Pulmonary artery endothelial cell (primary cell): ENCODE measurements around the gene ARID5B. TPM values are rescaled to one million over a fixed set of nuclear protein-coding genes. Genes with fewer than 3 reads are reported as not detected.
"Not testable (repeated sequence)": the region's sequence is repeated elsewhere in the genome, so short reads cannot be mapped to it uniquely, and the experiment has no call there.

Experiments used
- DNase-seq: peaks from one replicate; pipeline ENCODE4 v3.0.0-alpha.2; 2011; ENCODE audit warnings: low read depth, low spot score
- total RNA-seq: library from RNA; depleted of rRNA; stranded (reverse); fragments of >200 nt; gene quantifications from 2 replicates; pipeline ENCODE4 v1.2.3, GENCODE V29; 2014

Gene ARID5B
- total RNA-seq, 1 donor from 2014 or later = 4.6 TPM

DNA sequence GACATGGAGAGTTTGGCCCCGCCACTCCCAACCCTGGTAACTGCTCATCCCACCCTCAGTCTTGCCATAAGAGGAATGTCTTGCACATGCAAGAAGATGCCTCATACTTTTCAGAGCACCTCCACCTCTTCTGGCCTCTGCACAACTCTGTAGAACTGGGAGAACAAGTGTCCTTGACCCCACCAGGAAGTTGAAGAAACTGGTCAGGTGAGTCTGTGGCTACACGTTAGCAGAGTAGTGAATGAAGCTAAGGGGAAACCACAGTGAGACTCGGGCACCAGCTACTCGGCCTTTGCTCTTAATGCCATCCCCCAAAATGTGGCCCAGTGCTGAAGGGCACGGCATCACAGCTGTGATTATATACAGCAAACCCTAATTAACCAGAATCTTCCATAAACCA lies 110.1 kb downstream of the ARID5B start:
- no peak for DNase-seq

DNA sequence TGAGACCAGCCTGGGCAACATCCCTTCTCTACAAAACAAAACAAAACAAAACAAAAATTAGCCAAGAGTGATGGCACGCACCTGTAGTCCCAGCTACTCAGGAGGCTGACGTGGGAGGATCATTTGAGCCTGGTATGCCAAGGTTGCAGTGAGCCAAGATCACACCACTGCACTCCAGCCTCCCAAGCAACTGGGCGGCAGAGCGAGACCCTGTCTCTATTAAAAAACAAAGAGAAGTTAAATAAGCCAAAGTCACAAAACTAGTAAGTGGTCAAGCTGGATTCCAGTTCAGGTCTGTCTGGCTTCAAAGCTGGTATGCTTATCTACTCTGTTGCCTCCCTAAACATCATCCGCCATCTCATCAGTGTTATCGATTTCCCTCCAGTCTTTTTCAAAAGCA lies 110.8 kb downstream of the ARID5B start:
- DNase-seq = no peak

DNA sequence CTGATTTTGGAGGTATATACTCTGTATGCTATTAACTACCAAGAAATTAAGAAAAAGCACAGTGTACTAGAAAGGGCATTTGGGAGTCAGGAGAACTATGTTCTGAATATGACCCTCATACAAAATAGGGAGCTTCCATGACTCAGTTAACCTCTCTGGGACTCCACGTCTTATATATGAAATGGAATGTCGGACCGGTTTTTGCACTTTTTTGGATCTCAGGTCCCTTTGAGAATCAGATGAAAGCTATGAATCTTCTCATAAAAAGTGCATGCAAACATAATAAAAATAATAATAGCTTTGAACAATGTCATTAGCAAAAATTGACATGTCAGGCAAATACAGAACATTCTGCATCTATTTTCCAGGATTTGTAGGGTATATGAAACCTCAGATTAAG lies 113.0 kb downstream of the ARID5B start:
- DNase-seq = no peak

DNA sequence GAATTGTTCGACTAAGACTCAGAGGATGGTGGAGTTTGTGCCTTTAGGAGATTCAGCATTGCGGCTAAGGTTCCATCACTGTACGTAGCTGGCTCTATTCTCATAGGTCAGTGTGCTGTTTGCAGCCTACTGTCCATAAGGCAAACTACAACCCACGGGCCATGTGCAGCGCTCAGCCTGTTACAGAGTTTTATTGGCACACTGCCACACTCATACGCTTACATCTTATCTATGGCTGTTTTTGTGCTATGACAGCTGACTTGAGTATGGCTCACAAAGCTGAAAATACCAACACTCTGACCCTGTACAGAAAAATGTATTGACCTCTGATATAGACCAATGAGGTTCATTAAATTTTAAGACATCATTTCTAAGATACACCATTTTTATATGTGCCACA lies 114.5 kb downstream of the ARID5B start:
- DNase-seq = no peak

DNA sequence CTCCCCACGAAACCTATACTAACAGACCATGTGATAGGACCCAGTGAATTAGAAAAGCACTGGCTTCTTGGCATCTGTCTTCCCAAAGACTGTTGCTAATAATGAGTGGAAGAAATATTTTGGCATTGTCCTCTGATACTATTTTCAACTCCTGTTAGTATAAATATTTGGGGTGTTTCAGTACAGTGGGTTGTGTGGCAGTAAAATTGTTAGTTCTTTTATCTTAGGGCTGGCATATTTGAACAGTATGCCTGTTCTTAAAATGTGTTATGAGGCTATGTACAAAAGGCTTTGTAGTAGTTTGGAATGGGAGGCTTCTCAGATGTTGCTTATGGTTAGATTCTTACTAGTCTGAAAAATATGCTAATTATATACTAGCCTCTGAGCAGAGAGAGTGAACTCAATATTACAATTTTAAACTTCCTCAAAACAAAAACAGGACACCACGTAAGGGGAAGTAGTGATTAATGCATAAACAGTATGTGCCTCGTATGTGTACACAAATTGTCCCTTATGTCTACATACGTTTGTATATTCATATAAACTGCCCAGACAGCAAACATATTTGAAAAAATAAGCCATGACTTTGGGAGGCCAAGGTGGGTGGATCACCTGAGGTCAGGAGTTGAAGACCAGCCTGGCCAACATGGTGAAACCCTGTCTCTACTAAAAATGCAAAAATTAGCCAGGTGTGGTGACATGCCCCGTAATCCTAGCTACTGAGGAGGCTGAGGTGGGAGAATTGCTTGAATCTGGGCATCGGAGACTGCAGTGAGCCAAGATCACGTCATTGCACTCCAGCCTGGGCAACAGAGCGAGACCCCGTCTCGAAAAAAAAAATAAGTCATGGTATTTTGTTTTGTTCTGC lies 115.4 kb downstream of the ARID5B start:
- DNase-seq = no peak

DNA sequence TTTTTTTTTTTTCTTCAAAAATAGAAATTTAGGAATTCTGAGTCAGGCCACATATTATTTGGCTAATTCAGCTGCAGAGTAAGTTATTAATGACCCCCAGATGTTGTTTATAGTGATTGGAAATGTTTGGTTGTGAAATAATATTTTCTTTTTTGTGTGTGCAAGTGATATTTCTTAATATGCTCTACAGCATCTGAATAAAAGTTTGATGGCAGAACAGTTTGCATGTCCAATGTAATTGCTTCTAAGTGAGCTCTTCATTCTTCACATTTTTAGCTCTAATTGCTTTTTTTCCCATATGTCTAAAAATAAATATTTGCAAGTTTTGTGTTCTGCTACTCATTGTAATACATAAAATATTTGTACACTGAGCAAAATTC lies 116.0 kb downstream of the ARID5B start:
- DNase-seq = no peak

DNA sequence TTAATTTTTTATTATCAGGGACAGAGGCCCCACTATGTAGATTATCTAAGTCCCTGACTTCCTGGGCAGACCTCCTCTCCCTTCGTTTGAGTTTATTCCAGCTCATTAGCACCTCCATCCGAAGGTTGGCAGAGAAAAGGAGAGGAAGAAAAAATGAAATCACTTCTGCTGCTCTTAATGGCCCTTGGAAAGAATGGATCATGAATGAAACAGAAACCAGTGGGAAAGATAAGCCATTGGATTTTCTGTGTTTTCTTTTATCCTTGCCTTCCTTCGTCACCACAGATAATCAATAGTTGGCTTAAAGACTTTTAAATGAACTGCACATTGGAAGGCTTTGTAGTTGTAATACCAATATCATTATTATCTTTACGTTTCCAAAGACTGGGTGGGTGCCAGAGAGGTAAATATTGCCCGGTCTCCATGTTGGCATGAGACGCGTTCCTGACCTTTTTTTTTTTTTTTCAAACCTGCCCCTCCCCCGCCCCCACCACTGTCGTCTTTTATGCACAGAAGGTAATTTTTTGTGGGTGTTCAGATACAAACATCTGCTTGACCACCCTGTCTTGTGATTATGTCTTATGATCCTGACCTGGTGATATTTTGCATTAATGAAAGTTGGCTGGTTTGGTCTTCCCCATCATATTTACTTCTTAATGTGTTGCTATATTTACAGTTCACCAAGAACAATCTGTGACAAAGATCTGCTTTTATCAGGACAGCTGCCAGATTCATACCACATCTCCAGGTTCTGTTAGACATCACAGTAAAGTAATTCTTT lies 116.8 kb downstream of the ARID5B start:
- DNase-seq = no peak

DNA sequence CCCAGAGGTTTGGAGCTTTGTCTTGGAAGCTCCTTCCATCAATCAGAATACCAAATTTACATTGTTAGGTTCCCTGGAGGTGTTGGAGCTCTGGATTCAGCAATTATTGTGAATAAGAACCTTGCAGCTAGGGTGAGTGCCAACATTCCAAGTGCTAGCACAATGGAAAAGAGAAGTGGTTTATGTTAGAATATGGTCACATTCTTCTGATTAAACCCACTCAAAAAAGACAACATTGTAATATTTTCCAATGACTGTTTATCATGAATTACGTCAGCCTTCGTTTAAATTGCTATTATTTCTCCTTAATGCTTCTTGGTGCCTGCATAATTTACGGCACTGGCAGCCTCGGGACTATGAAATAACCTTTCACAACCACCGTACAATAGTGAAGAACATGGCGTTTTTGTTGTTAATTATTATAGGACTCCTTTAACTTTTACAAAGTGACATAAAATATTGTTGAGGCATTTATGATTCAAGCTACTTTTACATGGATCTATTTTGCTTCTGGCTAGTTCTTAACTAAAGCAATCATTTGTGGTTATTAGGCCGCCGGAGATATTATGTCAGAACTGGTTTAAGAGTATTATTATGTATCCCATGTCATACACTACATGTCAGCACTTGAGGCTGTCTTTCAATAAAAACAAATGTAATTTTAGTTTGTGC lies 117.7 kb downstream of the ARID5B start:
- no peak for DNase-seq

DNA sequence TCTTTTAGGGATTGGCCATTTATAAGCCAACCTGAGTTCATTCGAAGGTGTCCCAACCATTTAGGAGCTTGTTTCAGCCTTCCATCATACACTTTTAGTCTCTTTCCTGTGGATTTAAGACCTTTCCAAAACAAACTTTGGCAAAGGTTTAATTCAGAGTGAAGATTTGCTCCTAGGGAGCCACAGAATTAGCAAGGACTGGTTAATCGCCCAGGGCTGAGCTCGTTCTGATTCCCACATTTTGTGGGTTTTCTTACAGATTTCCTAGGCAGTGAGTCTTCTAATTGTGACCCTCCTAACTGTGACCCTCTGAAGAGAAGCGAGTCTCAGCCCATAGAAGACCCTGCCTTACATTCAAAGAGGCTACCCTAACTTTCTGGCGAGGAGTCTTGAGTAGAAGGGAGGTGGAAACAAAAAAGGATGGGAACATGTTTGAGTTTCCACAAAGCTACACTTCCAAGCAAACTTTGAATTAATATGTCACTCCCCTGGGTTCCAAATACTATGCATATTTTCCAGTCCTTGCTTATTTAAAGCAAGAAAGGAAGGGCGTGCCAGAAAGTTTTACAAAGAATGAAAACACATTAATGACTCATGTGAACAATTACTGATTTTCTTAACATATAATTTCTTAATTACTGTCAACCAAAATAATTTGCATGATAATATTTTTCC lies 118.3 kb downstream of the ARID5B start:
- no peak for DNase-seq

DNA sequence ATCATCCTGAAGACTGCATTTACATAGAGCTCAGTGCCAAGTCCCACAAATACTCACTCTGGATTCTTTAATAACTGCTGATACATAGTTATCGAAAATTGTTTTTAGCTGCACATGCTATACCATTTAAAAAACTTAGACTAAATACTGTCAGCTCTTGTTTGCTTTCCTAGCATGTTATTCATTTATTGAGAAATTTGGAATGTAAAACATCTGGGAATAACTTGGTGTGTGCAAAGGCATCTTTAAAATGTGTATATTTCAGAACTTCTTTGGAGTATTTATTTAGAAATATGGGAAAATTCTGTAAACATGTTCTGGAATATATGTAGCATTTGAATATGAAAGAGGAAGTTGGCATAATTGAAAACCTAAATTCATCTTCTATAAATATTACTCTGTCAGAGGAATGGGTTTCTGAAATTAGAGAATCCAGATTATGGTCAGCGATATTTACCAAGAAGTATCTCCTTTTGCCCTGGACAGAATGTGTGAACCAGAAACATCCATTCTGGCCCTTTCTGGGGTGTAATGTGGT lies 119.7 kb downstream of the ARID5B start:
- DNase-seq = no peak

DNA sequence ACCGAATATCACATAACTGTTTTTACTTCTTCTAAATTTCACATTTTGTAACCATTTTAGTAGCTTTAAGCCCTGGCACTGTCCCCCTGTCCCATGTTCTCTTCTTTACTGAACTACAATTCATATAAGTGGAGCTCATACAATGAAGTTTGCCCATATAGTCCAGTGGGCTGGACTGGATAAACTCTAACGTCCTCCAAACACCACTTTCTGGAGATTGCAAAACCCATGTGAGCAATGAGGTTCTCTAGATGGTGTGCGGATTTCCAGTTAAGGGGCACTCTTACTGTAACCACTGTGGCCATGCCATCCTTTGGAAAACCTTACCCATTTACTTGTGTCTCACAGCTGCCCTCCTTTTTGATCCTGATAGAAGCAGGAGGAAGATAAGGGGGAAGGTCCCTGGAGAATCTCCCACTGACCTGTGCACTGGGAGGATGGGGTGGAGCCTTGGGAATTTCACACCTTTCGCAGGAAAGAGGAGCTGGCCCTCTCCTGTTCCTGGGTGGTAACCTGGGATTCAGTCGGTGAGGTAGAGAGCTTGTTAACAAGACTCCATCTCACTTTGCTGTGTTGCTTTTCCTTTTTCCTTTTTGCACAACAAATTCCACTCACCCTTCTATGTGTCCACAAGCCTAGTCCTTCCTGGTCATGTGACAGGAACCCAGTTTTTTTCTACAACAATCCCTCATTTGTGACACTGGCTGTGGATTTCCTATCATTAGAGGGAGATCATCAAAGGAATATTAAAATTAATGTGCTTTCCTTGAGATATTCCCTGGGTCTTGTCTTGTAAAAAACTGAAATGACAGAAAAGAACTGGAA lies 120.7 kb downstream of the ARID5B start:
- no peak for DNase-seq

DNA sequence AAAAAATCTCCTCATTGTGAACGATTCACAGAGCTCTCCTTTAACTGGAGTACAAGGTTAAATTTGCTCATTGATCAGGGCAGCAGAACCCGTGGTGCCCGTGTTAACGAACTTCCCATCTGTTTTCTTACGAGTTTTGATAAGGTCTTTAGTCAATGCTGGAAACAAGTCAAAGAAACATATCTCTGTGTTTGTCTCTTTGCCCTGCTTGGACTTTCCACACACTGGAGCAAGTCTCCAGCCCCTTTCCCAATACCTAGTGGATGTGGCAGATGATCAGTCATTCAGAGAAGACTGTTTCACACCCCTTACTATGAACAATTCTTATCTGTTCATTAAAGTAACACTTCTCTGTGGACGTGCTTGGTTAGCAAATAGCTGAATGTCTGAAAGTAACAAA lies 121.3 kb downstream of the ARID5B start:
- no peak for DNase-seq

DNA sequence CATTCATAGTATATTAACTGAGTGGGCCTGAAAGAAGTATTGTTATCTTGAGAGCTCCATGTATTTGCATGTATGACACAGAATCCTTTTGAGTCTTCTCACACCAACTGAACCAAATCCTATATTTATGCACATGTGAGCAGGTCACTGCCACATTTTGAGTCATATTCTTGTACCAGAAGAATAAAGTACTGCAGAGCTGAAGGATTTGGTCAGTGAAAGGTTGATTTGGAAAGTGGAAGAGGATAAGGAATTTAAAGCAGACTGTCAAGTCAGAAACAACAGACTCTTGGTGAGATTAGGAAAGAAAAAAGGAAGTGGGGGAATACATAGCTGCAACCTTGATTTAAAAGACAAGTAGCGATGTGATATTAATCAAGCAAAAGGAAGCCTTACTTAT lies 121.8 kb downstream of the ARID5B start:
- no peak for DNase-seq

DNA sequence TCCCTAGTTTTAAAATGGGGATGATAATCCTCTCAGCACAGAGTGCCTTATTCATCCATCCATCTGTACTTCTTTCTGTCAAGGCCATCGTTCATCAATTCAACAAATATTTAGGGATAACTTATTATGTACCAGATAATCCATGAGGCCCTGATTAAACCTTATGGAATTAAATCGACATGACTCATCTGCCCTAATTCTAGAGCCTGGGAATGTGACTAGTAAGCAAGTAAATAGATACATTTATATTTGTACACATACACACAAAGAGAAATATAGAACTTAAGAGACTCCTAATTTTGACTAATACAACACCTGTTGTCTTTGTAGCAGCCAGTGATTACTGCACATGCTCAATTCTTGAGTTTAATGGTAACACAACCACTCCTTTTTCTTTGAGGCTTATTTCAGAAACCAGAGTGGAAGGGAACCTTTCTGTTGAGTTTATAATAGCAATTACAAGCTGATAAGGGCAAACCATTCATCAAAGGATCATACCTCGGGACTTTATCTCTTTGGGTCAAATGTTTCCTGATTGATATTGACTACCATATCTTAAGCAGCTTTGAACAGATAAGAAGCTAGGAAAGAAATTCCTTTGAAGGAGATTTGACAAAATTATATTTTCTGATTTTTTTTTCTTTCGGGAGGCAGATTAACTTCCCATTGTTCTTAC lies 122.7 kb downstream of the ARID5B start:
- no peak for DNase-seq

DNA sequence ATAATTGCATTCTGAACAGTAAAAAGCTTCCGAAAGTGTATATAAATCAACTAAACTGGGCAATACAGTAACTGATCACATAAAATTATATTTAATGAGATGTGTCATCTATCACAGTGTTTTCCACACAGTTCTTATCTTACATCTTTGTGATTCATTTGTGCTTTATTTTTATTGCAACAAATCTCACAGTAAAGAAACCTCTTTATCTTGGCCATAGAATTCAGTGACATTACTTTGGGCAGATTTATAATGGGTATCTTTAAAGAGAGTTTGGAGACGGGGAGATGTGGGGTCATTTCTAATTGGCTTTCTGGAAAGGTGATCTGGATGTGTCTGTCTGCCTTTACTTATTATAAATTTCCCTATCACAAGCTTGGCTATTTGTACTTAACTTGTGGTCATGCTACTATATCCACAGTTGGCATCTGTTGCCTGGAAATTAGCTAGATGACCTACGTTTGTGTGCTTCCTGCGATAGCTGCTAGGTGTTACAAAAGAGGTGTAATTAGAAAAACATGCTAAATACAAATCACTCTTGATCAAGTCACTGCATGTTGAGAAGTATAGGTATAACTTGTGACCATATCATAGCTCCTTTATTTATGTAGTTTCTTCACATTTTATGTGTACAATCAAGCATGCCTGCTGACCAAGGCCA lies 123.8 kb downstream of the ARID5B start:
- no peak for DNase-seq

DNA sequence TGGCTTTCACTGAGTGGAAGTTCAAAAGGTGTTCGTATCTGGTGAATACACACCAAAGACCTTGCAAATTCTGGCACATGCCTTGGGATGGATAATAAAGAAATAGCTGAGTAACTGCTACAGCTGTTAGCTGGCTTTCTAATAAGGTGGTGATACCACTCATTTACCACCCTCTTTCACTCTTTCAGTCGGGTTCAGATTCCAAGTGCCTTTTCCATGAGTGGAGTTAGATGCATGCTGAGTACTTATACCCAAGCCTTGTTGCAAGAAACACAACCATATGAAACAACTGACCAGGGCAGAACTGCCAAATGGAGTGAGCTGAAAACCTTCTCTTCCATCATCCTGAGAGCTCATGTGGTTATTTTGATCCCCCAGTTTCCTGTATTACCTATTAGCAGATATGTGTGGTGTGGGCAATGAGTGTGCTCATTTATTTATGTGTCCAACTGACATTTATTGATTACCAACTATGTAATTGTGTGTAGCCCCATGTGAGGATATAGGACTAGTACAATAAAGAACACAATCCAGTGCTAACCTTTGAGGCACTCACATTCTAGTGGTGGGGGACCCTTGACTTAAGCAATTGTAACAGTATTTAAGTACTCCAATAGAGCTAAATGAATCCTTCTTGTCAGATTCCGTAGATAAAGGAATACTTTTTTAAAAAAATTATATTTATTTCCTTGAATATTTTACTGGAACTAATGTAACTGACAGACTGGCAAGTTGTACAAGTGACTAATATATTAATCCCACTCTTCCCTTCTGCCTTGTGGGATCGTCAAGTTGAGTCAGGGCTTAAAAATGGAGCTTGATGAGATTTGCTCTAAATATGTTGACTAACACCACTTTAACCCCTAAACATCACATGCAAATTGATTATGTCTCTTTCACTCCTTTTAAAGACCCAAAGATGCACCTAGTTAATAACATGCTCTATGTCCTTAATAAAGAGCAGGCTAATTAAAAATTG lies 124.7 kb downstream of the ARID5B start:
- DNase-seq = no peak

DNA sequence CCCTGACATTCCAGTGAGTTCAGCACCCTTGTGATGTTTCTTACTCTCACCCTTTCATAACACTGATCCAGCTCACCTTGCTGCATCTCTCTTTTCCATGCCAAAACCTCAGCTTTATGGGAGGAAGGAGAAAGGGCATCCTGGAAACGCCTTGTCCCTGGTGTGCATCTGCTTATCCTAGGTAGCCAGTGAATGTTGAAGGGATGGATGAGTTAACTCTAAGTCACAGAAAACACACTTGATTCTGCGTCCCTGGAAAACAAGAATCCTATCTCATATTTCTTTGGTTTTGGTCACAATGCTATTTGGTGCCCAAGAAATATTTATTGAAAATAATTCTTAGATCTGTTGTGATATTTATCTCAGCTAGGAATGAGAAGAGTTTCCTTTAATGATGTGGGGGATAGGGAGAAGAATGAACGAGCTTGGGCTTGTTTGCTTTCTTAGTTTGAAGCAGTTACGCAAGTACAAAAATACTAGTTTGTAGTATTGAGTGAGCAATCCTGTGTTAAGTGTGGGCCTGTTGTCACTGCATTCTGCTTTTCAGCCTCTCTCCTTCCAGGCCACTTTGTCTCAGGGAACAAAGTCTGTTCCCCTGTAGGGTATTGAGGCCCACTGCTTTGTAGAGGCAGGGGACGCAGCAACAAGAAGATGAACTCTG lies 126.5 kb downstream of the ARID5B start:
- no peak for DNase-seq

DNA sequence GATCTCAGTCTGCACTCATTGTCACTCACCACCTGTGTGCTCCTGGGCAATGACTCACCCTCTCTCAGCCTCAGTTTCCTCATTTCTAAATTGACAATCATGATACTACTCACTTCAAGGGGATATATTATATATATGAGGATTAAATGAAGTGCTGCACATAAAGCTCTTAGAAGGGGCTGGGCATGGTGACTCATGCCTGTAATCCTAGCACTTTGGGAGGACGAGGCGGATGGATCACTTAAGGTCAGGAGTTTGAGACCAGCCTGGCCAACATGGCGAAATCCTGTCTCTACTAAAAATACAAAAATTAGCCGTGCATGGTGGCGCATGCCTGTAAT lies 127.0 kb downstream of the ARID5B start:
- DNase-seq = not testable (repeated sequence)
